ENCODE data around the gene RHBDF1. TPM values are rescaled to one million over a fixed set of nuclear protein-coding genes. Genes with fewer than 3 reads are reported as not detected.

RHBDF1 gene
- total and polyA plus RNA-seq, 2 of the 13 experiments (the other 11 are each of a cell fraction or from before 2014, with no cell fraction given), result 5.4 to 26.9 TPM

- peak; percentile 89 for TF ChIP-seq TFAP4 (IDR thresholded peaks at IDR 0.05; ENCODE audit: borderline replicate concordance, low read depth)
- TF ChIP-seq NFATC3 (CRISPR knock-in tag; IDR thresholded peaks at IDR 0.05), result no peak
- TF ChIP-seq HNF1B (CRISPR knock-in tag; IDR thresholded peaks at IDR 0.05), result peak; percentile 28; the same call in 1 of the 2 replicates
- TF ChIP-seq ZKSCAN1 (IDR thresholded peaks at IDR 0.05; ENCODE audit: low read length), result no peak
- peak; percentile 74; the same call in 1 of the 2 replicates for TF ChIP-seq MAX (IDR thresholded peaks at IDR 0.05)
- TF ChIP-seq ZNF724P (CRISPR knock-in tag; IDR thresholded peaks at IDR 0.05; ENCODE audit: borderline replicate concordance), result no peak
- no peak for TF ChIP-seq ARID3A (IDR thresholded peaks at IDR 0.05; ENCODE audit: low read depth, low read length)
- TF ChIP-seq ZUFSP (CRISPR knock-in tag; IDR thresholded peaks at IDR 0.05; ENCODE audit: borderline replicate concordance), result no peak
- TF ChIP-seq FOXO4 (CRISPR knock-in tag; conservative IDR thresholded peaks at IDR 0.05), result no peak
- no peak for TF ChIP-seq ELK4 (CRISPR knock-in tag; IDR thresholded peaks at IDR 0.05; ENCODE audit: borderline replicate concordance)
- TF ChIP-seq RXRB (CRISPR knock-in tag; IDR thresholded peaks at IDR 0.05; ENCODE audit: borderline replicate concordance), result peak; percentile 52; the same call in 1 of the 2 replicates
- TF ChIP-seq ESRRA (CRISPR knock-in tag; IDR thresholded peaks at IDR 0.05; ENCODE audit: low read depth), result no peak
- peak; percentile 67 for TF ChIP-seq SALL1 (CRISPR knock-in tag; IDR thresholded peaks at IDR 0.05)
- no peak for TF ChIP-seq AKAP8 (CRISPR knock-in tag; IDR thresholded peaks at IDR 0.05)
- peak; percentile 74; the same call in 1 of the 2 replicates for TF ChIP-seq CBX5 (CRISPR knock-in tag; IDR thresholded peaks at IDR 0.05; ENCODE audit: borderline replicate concordance)
- TF ChIP-seq HNRNPUL1 (IDR thresholded peaks at IDR 0.05; ENCODE audit: low read depth, low read length), result no peak
- no peak for TF ChIP-seq ZSCAN12 (CRISPR knock-in tag; IDR thresholded peaks at IDR 0.05)
- peak; percentile 58; the same call in 1 of the 2 replicates for TF ChIP-seq HOXA3 (CRISPR knock-in tag; IDR thresholded peaks at IDR 0.05)
- TF ChIP-seq DPF2 (CRISPR knock-in tag; IDR thresholded peaks at IDR 0.05; ENCODE audit: borderline replicate concordance, low read depth), result no peak
These were observed 24.5 kb upstream of the RHBDF1 start (continued) for GRCh38 chr16:96935-97381.

All from HepG2 (cell line).